HUDEP-2 (cell line): ENCODE data around the gene C11orf42.
A peak's percentile ranks its signal among the peaks of the same experiment; 100 is the strongest.
"Not testable (repeated sequence)": the region's sequence is repeated elsewhere in the genome, so short reads cannot be mapped to it uniquely, and the experiment has no call there.

ENCODE experiments used
- DNase-seq, 76 experiments: peaks; one replicate each; lab custom pipeline; 2025; ENCODE audit not compliant: unreplicated experiment in 76 of 76; lab: John Stamatoyannopoulos, UW

C11orf42 gene

GRCh38 chr11:6219359-6219758 is 14.0 kb downstream of the C11orf42 start:
- no peak for DNase-seq

GRCh38 chr11:6223854-6224253 is 18.5 kb downstream of the C11orf42 start:
- DNase-seq = no peak

- no peak for DNase-seq
Observed at GRCh38 chr11:6224421-6224820, 19.1 kb downstream of the C11orf42 start.

- peak in 4 of 76 experiments; percentile 6 to 19 (median 9) for DNase-seq
Observed at GRCh38 chr11:6225024-6225423, 19.7 kb downstream of the C11orf42 start.

GRCh38 chr11:6225896-6226295 is 20.5 kb downstream of the C11orf42 start:
- peak in 3 of 76 experiments; percentile 1 to 8 (median 2) for DNase-seq

GRCh38 chr11:6228520-6228919 is 23.2 kb downstream of the C11orf42 start:
- DNase-seq = no peak

GRCh38 chr11:6229911-6230310 is 24.6 kb downstream of the C11orf42 start:
- DNase-seq = no peak

GRCh38 chr11:6232899-6233298 is 27.5 kb downstream of the C11orf42 start:
- DNase-seq = peak in 11 of 76 experiments; percentile 3 to 45 (median 9)

GRCh38 chr11:6233984-6234386 is 28.6 kb downstream of the C11orf42 start:
- no peak for DNase-seq

GRCh38 chr11:6234387-6235107 is 29.2 kb downstream of the C11orf42 start, which contains the start of gene FHIP1B:
Gene FHIP1B (minus strand): TSS chr11:6234636. CDS start chr11:6224516, 10,120 bp downstream.
- DNase-seq = peak; percentile 42 to 100 (median 99)

- no peak for DNase-seq
Observed at GRCh38 chr11:6237266-6237665, 31.9 kb downstream of the C11orf42 start.

GRCh38 chr11:6237761-6238302 is 32.5 kb downstream of the C11orf42 start:
- peak in 4 of 76 experiments; percentile 2 to 59 (median 8) for DNase-seq

- peak in 6 of 76 experiments; percentile 2 to 24 (median 12) for DNase-seq
Observed at GRCh38 chr11:6238902-6239301, 33.5 kb downstream of the C11orf42 start, which contains the start of gene CNGA4. Gene CNGA4 (plus strand): TSS chr11:6239089. CDS start chr11:6239207, 118 bp downstream.

- no peak for DNase-seq
Observed at GRCh38 chr11:6240139-6240538, 34.8 kb downstream of the C11orf42 start.

GRCh38 chr11:6240781-6241180 is 35.4 kb downstream of the C11orf42 start:
- DNase-seq = no peak

GRCh38 chr11:6241316-6241715 is 36.0 kb downstream of the C11orf42 start:
- no peak for DNase-seq

- peak in 5 of 76 experiments; percentile 3 to 11 (median 4) for DNase-seq
Observed at GRCh38 chr11:6245536-6245935, 40.2 kb downstream of the C11orf42 start.

GRCh38 chr11:6248248-6248647 is 42.9 kb downstream of the C11orf42 start:
- DNase-seq = peak in 1 of 76 experiments; percentile 7

GRCh38 chr11:6248897-6249296 is 43.5 kb downstream of the C11orf42 start:
- not testable (repeated sequence) for DNase-seq

GRCh38 chr11:6249770-6250555 is 44.6 kb downstream of the C11orf42 start:
- peak in 75 of 76 experiments; percentile 11 to 96 (median 89) for DNase-seq

GRCh38 chr11:6251120-6251733 is 45.9 kb downstream of the C11orf42 start:
- peak in 49 of 76 experiments; percentile 1 to 67 (median 27) for DNase-seq
